Stimulated activated CD8-positive, alpha-beta memory T cell treated with anti-CD3 and anti-CD28 coated beads, Interleukin-15, amount 100 ng/mL, for 4 hours (primary cell): Measurements from ENCODE around the gene SKP1.
A peak's percentile ranks its signal among the peaks of the same experiment; 100 is the strongest.
"Not testable (repeated sequence)": the region's sequence is repeated elsewhere in the genome, so short reads cannot be mapped to it uniquely, and the experiment has no call there.

ENCODE experiments used
- DNase-seq, 2 donors: peaks; one replicate each; pipeline ENCODE4 v3.0.0-alpha.2; 2020; ENCODE audit warnings: low read depth in 2 of 2

Gene SKP1

GRCh38 chr5:134177369-134178095 lies 782 bp upstream of the SKP1 start:
- DNase-seq, result no peak

- peak in 1 of 2 donors; percentile 21 for DNase-seq
Observed at GRCh38 chr5:134175921-134176510, 734 bp downstream of the SKP1 start.

GRCh38 chr5:134174841-134175839 lies 1.6 kb downstream of the SKP1 start:
- no peak for DNase-seq

GRCh38 chr5:134171972-134172371 lies 4.8 kb downstream of the SKP1 start:
- DNase-seq, result no peak

- no peak for DNase-seq
Observed at GRCh38 chr5:134162592-134162991, 14.2 kb downstream of the SKP1 start.

- DNase-seq, result no peak
Observed at GRCh38 chr5:134161513-134162395, 15.0 kb downstream of the SKP1 start.

GRCh38 chr5:134153657-134154056 lies 23.1 kb downstream of the SKP1 start:
- no peak for DNase-seq

GRCh38 chr5:134153241-134153640 lies 23.5 kb downstream of the SKP1 start:
- DNase-seq, result no peak

GRCh38 chr5:134152173-134152832 lies 24.4 kb downstream of the SKP1 start:
- not testable (repeated sequence) for DNase-seq

- DNase-seq, result no peak
Observed at GRCh38 chr5:134151723-134152122, 25.0 kb downstream of the SKP1 start.

GRCh38 chr5:134149571-134150303 lies 27.0 kb downstream of the SKP1 start:
- no peak for DNase-seq

- no peak for DNase-seq
Observed at GRCh38 chr5:134148986-134149539, 27.7 kb downstream of the SKP1 start.

GRCh38 chr5:134148316-134148715 lies 28.4 kb downstream of the SKP1 start:
- DNase-seq, result no peak

GRCh38 chr5:134146651-134147518 lies 29.9 kb downstream of the SKP1 start:
- DNase-seq, result no peak

- DNase-seq, result peak; percentile 50 to 65
Observed at GRCh38 chr5:134145779-134146581, 30.8 kb downstream of the SKP1 start.

- no peak for DNase-seq
Observed at GRCh38 chr5:134145041-134145757, 31.6 kb downstream of the SKP1 start.
